GM23338 (cell line): Measurements from ENCODE around the gene USP24. TPM values are rescaled to one million over a fixed set of nuclear protein-coding genes. Genes with fewer than 3 reads are reported as not detected.
"Not testable (repeated sequence)": the region's sequence is repeated elsewhere in the genome, so short reads cannot be mapped to it uniquely, and the experiment has no call there.

Experiments
- ATAC-seq: fragments of 200-7000 bp; cut with Tn5 transposase; 3 replicates; pipeline ENCODE4 v1.9.1; 2020
- DNase-seq: peaks from one replicate; pipeline ENCODE4 v3.0.0-alpha.2; 2015; ENCODE audit warnings: low spot score
- H2AFZ ChIP-seq: fragments of 200-600 bp; sonication (generic); 2 replicates; pipeline ENCODE4 v1.8.0; 2016; ENCODE audit warnings: antibody characterized with exemption, mild to moderate bottlenecking, moderate library complexity
- H3F3A ChIP-seq: fragments of 200-600 bp; sonication (generic); replicated peaks from 2 replicates; pipeline ENCODE4 v1.8.0; 2017; ENCODE audit warnings: antibody characterized with exemption, mixed run types, low read depth
- H3K27ac ChIP-seq: fragments of 200-600 bp; sonication (generic); 2 replicates; pipeline ENCODE4 v1.6.1; 2016; ENCODE audit warnings: low read depth
- H3K27me3 ChIP-seq: fragments of 200-600 bp; sonication (generic); 2 replicates; pipeline ENCODE4 v1.8.0; 2016; ENCODE audit warnings: mild to moderate bottlenecking, mixed run types, moderate library complexity; ENCODE audit not compliant: insufficient read depth
- H3K36me3 ChIP-seq: fragments of 200-600 bp; sonication (generic); 2 replicates; pipeline ENCODE4 v1.8.0; 2016; ENCODE audit warnings: mild to moderate bottlenecking; ENCODE audit not compliant: insufficient read depth
- H3K4me1 ChIP-seq: fragments of 200-600 bp; sonication (generic); 2 replicates; pipeline ENCODE4 v1.8.0; 2016; ENCODE audit warnings: mild to moderate bottlenecking, moderate library complexity; ENCODE audit not compliant: insufficient read depth
- H3K4me2 ChIP-seq: fragments of 200-600 bp; sonication (generic); 2 replicates; pipeline ENCODE4 v1.7.1; 2017; ENCODE audit warnings: mixed run types
- H3K4me3 ChIP-seq: fragments of 200-600 bp; sonication (generic); 2 replicates; pipeline ENCODE4 v1.6.1; 2016; ENCODE audit warnings: mixed run types
- H3K79me2 ChIP-seq: fragments of 200-600 bp; sonication (generic); replicated peaks from 2 replicates; pipeline ENCODE4 v1.8.0; 2017; ENCODE audit warnings: mild to moderate bottlenecking; ENCODE audit not compliant: insufficient read depth
- H3K9me2 ChIP-seq: fragments of 200-600 bp; sonication (generic); 2 replicates; pipeline ENCODE4 v1.8.0; 2017; ENCODE audit not compliant: insufficient read depth
- H4K20me1 ChIP-seq: fragments of 200-600 bp; sonication (generic); replicated peaks from 2 replicates; pipeline ENCODE4 v1.8.0; 2017; ENCODE audit warnings: mild to moderate bottlenecking; ENCODE audit not compliant: insufficient read depth
- H3K27ac Mint-ChIP-seq: 2 replicates; pipeline ENCODE4 v1.8.0; 2020; ENCODE audit warnings: inconsistent platforms, mild to moderate bottlenecking, moderate library complexity, mixed read lengths
- H3K27me3 Mint-ChIP-seq: 3 replicates; pipeline ENCODE4 v1.8.0; 2022; ENCODE audit warnings: low read depth, mild to moderate bottlenecking, moderate library complexity, mixed read lengths, inconsistent platforms; ENCODE audit not compliant: insufficient read depth, poor library complexity
- H3K36me3 Mint-ChIP-seq: 3 replicates; pipeline ENCODE4 v1.8.0; 2021; ENCODE audit warnings: low read depth, mild to moderate bottlenecking, inconsistent platforms, moderate library complexity, mixed read lengths
- H3K4me1 Mint-ChIP-seq: 3 replicates; pipeline ENCODE4 v1.8.0; 2020; ENCODE audit warnings: mild to moderate bottlenecking, inconsistent platforms, mixed read lengths
- H3K4me3 Mint-ChIP-seq: 3 replicates; pipeline ENCODE4 v1.8.0; 2021; ENCODE audit warnings: moderate library complexity, mild to moderate bottlenecking, inconsistent platforms, mixed read lengths
- H3K9me3 Mint-ChIP-seq: 3 replicates; pipeline ENCODE4 v1.8.0; 2020; ENCODE audit warnings: moderate library complexity, mild to moderate bottlenecking, inconsistent platforms, mixed read lengths
- EZH2phosphoT487 ChIP-seq: fragments of 200-600 bp; sonication (generic); IDR thresholded peaks from one replicate; pipeline ENCODE4 v1.8.1; 2018; ENCODE audit warnings: antibody characterized with exemption; ENCODE audit not compliant: unreplicated experiment
- JUNB ChIP-seq: IDR thresholded peaks from one replicate; pipeline ENCODE4 v1.6.1; 2016; ENCODE audit warnings: antibody characterized with exemption; ENCODE audit not compliant: unreplicated experiment
- POLR2AphosphoS5 ChIP-seq: IDR thresholded peaks from 2 replicates; pipeline ENCODE4 v1.6.1; 2016; ENCODE audit warnings: antibody characterized with exemption, low read depth
- REST ChIP-seq: IDR thresholded peaks from one replicate; pipeline ENCODE4 v1.6.1; 2018; ENCODE audit warnings: antibody characterized with exemption; ENCODE audit not compliant: unreplicated experiment
- ZNF114 ChIP-seq: fragments of 250-450 bp; sonication (Bioruptor Pico); IDR thresholded peaks from 2 replicates; pipeline ENCODE4 v1.5.0; 2020; ENCODE audit warnings: mild to moderate bottlenecking, moderate library complexity
- ZNF331 ChIP-seq: fragments of 250-450 bp; sonication (Bioruptor Pico); IDR thresholded peaks from 2 replicates; pipeline ENCODE4 v1.5.0; 2020; ENCODE audit warnings: low read depth, mild to moderate bottlenecking, moderate library complexity
- polyA plus RNA-seq: library from polyadenylated mRNA; unstranded; fragments of >200 nt; fragmentation: Nextera tagmentation; extraction: Ambion mirVana; gene quantifications from 2 replicates; pipeline ENCODE4 v1.2.1, GENCODE V29; 2016
- total RNA-seq: library from RNA; depleted of rRNA; stranded (reverse); fragments of >200 nt; shearing (Covaris generic); gene quantifications from 2 replicates; pipeline ENCODE4 v1.2.3, GENCODE V29; 2014

USP24 gene
- total and polyA plus RNA-seq, 2 experiments from 2014 or later, result 12.1 to 32.6 TPM

- no peak overlapping the region for H3K27ac Mint-ChIP-seq
- Histone ChIP-seq H3K27me3 (no peaks in the 10 kb centered on the region), H3F3A (no peaks in the 10 kb centered on the region), H3K4me3 (no peak overlapping the region), H3K79me2 (peaks cover 82% of the 10 kb centered on the region), H3K4me2 (no peak overlapping the region), H3K27ac (no peak overlapping the region), H3K36me3 (no peaks in the 10 kb centered on the region), H3K4me1 (no peaks in the 10 kb centered on the region), H3K9me2 (no peaks in the 10 kb centered on the region), H4K20me1 (no peaks in the 10 kb centered on the region; the same call in 1 of the 2 replicates), H2AFZ (no peak overlapping the region)
- no peaks in the 10 kb centered on the region for H3K36me3 Mint-ChIP-seq
- peaks cover 18% of the 10 kb centered on the region; the same call in 2 of the 3 replicates for H3K4me1 Mint-ChIP-seq
- H3K27me3 Mint-ChIP-seq, result no peaks in the 10 kb centered on the region
- no peaks in the 10 kb centered on the region for H3K9me3 Mint-ChIP-seq
- ATAC-seq (no peak), DNase-seq (no peak)
- TF ChIP-seq ZNF331 (CRISPR knock-in tag), result no peak
- no peak for TF ChIP-seq ZNF114 (CRISPR knock-in tag)
- TF ChIP-seq JUNB, result no peak
- TF ChIP-seq POLR2AphosphoS5, result no peak
- no peak overlapping the region for H3K4me3 Mint-ChIP-seq
These were observed 23.1 kb downstream of the USP24 start for GRCh38 chr1:55192093-55192492.

- not testable (repeated sequence) for H3K27me3 Mint-ChIP-seq, H2AFZ ChIP-seq, H4K20me1 ChIP-seq, H3K36me3 Mint-ChIP-seq, H3K4me2 ChIP-seq, H3K27ac ChIP-seq, H3K9me2 ChIP-seq, H3K4me1 ChIP-seq, H3K9me3 Mint-ChIP-seq, H3K4me3 Mint-ChIP-seq, ATAC-seq, H3K27me3 ChIP-seq, DNase-seq, H3K27ac Mint-ChIP-seq, H3F3A ChIP-seq, H3K4me3 ChIP-seq, H3K36me3 ChIP-seq
- peaks cover 14% of the 10 kb centered on the region; the same call in 2 of the 3 replicates for H3K4me1 Mint-ChIP-seq
- peaks cover 83% of the 10 kb centered on the region for H3K79me2 ChIP-seq
These were observed 23.8 kb downstream of the USP24 start for GRCh38 chr1:55191219-55191952.

- Histone ChIP-seq H3K27ac (no peak overlapping the region), H4K20me1 (no peaks in the 10 kb centered on the region; the same call in 1 of the 2 replicates), H3K4me2 (no peak overlapping the region), H3K36me3 (no peaks in the 10 kb centered on the region), H3F3A (no peaks in the 10 kb centered on the region), H3K4me1 (no peaks in the 10 kb centered on the region), H2AFZ (no peak overlapping the region), H3K9me2 (no peaks in the 10 kb centered on the region), H3K4me3 (no peak overlapping the region), H3K27me3 (no peaks in the 10 kb centered on the region), H3K79me2 (peaks cover 88% of the 10 kb centered on the region)
- no peak for DNase-seq
- peaks cover 5% of the 10 kb centered on the region; the same call in 1 of the 3 replicates for H3K36me3 Mint-ChIP-seq
- H3K27me3 Mint-ChIP-seq, result no peaks in the 10 kb centered on the region
- no peaks in the 10 kb centered on the region; the same call in 2 of the 3 replicates for H3K9me3 Mint-ChIP-seq
- no peak overlapping the region for H3K4me3 Mint-ChIP-seq
- ATAC-seq, result no peak
- H3K27ac Mint-ChIP-seq, result no peak overlapping the region
- TF ChIP-seq EZH2phosphoT487 (no peak), POLR2AphosphoS5 (no peak), JUNB (no peak), ZNF114 (CRISPR knock-in tag) (no peak), ZNF331 (CRISPR knock-in tag) (no peak), REST (no peak)
- H3K4me1 Mint-ChIP-seq, result peaks cover 12% of the 10 kb centered on the region; the same call in 2 of the 3 replicates
These were observed 25.1 kb downstream of the USP24 start for GRCh38 chr1:55190109-55190508.
